Transverse colon (tissue), 3 donors: ENCODE measurements around the gene GRAMD1B.

Source experiments
- EP300 ChIP-seq: sonication (generic); formaldehyde crosslinking; IDR thresholded peaks from one replicate; pipeline ENCODE4 v1.6.1; 2017; ENCODE audit warnings: antibody characterized with exemption, low read depth
- POLR2A ChIP-seq: fragments of 450-650 bp; IDR thresholded peaks from one replicate; pipeline ENCODE4 v1.6.1; 2016; ENCODE audit warnings: antibody characterized with exemption, mild to moderate bottlenecking, moderate library complexity
- TF ChIP-seq, protein P1 (sequence below), 5 experiments: fragments of 200-600 bp in 3 of 5; fragments of 450-650 bp in 2 of 5; sonication (generic) in 3 of 5; IDR thresholded peaks; 1 replicate in 2 of 5; 2 replicates in 3 of 5; pipeline ENCODE4 v1.5.1; 2016 to 2017; ENCODE audit warnings: antibody characterized with exemption in 5 of 5, inconsistent platforms in 3 of 5, mild to moderate bottlenecking in 2 of 5, moderate library complexity in 1 of 5

GRCh38 chr11:123523539-123523938 is 93.5 kb downstream of the GRAMD1B start:
- TF ChIP-seq POLR2A (no peak), EP300 (no peak)
- TF ChIP-seq, protein P1, sequence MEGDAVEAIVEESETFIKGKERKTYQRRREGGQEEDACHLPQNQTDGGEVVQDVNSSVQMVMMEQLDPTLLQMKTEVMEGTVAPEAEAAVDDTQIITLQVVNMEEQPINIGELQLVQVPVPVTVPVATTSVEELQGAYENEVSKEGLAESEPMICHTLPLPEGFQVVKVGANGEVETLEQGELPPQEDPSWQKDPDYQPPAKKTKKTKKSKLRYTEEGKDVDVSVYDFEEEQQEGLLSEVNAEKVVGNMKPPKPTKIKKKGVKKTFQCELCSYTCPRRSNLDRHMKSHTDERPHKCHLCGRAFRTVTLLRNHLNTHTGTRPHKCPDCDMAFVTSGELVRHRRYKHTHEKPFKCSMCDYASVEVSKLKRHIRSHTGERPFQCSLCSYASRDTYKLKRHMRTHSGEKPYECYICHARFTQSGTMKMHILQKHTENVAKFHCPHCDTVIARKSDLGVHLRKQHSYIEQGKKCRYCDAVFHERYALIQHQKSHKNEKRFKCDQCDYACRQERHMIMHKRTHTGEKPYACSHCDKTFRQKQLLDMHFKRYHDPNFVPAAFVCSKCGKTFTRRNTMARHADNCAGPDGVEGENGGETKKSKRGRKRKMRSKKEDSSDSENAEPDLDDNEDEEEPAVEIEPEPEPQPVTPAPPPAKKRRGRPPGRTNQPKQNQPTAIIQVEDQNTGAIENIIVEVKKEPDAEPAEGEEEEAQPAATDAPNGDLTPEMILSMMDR (IDR thresholded peaks at IDR 0.05): no peak
